ENCODE results near the gene CD300E. TPM values are rescaled to one million over a fixed set of nuclear protein-coding genes. Genes with fewer than 3 reads are reported as not detected.

Gene CD300E
- total and polyA plus RNA-seq, 2 donors (not counting 1 experiment from before 2014, with no cell fraction given) = not detected

GRCh38 chr17:74624131-74624530 is 593 bp upstream of the CD300E start:
- Histone ChIP-seq H3K9me3 (ENCODE audit: control insufficient read depth, insufficient read depth, low read depth, low read length) (no peaks in the 10 kb centered on the region), H3K9ac (ENCODE audit: insufficient read depth, low read length) (no peak overlapping the region), H3K36me3 (ENCODE audit: control insufficient read depth, insufficient read depth, low read length) (no peaks in the 10 kb centered on the region), H3K27ac (ENCODE audit: insufficient read depth, low read length) (no peak overlapping the region), H2AFZ (ENCODE audit: low read length) (no peak overlapping the region), H4K20me1 (ENCODE audit: control insufficient read depth, extremely low read depth, insufficient read depth, low read length) (no peaks in the 10 kb centered on the region), H3K79me2 (ENCODE audit: control insufficient read depth, insufficient read depth, low read length) (no peaks in the 10 kb centered on the region), H3K4me2 (ENCODE audit: extremely low read depth, insufficient read depth, low read length) (no peak overlapping the region), H3K4me3 (replicated peaks in 1 of 4; ENCODE audit: control extremely low read depth in 1 of 4, insufficient read depth in 1 of 4, low read depth in 3 of 4, low read length in 4 of 4) (no peak overlapping the region), H3K27me3 (ENCODE audit: control insufficient read depth, insufficient read depth, low read length) (no peaks in the 10 kb centered on the region), H3K4me1 (ENCODE audit: control insufficient read depth, extremely low read depth, insufficient read depth, low read length) (no peaks in the 10 kb centered on the region)
- TF ChIP-seq, protein P1, sequence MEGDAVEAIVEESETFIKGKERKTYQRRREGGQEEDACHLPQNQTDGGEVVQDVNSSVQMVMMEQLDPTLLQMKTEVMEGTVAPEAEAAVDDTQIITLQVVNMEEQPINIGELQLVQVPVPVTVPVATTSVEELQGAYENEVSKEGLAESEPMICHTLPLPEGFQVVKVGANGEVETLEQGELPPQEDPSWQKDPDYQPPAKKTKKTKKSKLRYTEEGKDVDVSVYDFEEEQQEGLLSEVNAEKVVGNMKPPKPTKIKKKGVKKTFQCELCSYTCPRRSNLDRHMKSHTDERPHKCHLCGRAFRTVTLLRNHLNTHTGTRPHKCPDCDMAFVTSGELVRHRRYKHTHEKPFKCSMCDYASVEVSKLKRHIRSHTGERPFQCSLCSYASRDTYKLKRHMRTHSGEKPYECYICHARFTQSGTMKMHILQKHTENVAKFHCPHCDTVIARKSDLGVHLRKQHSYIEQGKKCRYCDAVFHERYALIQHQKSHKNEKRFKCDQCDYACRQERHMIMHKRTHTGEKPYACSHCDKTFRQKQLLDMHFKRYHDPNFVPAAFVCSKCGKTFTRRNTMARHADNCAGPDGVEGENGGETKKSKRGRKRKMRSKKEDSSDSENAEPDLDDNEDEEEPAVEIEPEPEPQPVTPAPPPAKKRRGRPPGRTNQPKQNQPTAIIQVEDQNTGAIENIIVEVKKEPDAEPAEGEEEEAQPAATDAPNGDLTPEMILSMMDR (conservative IDR thresholded peaks at IDR 0.05 in 1 of 2, IDR thresholded peaks at IDR 0.05 in 1 of 2; ENCODE audit: low read depth in 1 of 2, low read length in 2 of 2) = no peak
- TF ChIP-seq EZH2 (IDR thresholded peaks at IDR 0.05; ENCODE audit: low read length, missing control alignments) = no peak
- DNase-seq (ENCODE audit: low read depth in 2 of 2) = no peak

- no peak for DNase-seq (ENCODE audit: low read depth in 2 of 2)
- TF ChIP-seq, protein P1 (conservative IDR thresholded peaks at IDR 0.05 in 1 of 2, IDR thresholded peaks at IDR 0.05 in 1 of 2; ENCODE audit: low read depth in 1 of 2, low read length in 2 of 2) = no peak
- TF ChIP-seq EZH2 (IDR thresholded peaks at IDR 0.05; ENCODE audit: low read length, missing control alignments) = no peak
- H3K9ac ChIP-seq (ENCODE audit: insufficient read depth, low read length) = no peak overlapping the region
- no peak overlapping the region for H2AFZ ChIP-seq (ENCODE audit: low read length)
- H3K27me3 ChIP-seq (ENCODE audit: control insufficient read depth, insufficient read depth, low read length) = no peaks in the 10 kb centered on the region
- no peak overlapping the region for H3K4me3 ChIP-seq (replicated peaks in 1 of 4; ENCODE audit: control extremely low read depth in 1 of 4, insufficient read depth in 1 of 4, low read depth in 3 of 4, low read length in 4 of 4)
- H4K20me1 ChIP-seq (ENCODE audit: control insufficient read depth, extremely low read depth, insufficient read depth, low read length) = no peaks in the 10 kb centered on the region
- H3K4me2 ChIP-seq (ENCODE audit: extremely low read depth, insufficient read depth, low read length) = no peak overlapping the region
- H3K27ac ChIP-seq (ENCODE audit: insufficient read depth, low read length) = no peak overlapping the region
- H3K36me3 ChIP-seq (ENCODE audit: control insufficient read depth, insufficient read depth, low read length) = no peaks in the 10 kb centered on the region
- no peaks in the 10 kb centered on the region for H3K79me2 ChIP-seq (ENCODE audit: control insufficient read depth, insufficient read depth, low read length)
- no peaks in the 10 kb centered on the region for H3K4me1 ChIP-seq (ENCODE audit: control insufficient read depth, extremely low read depth, insufficient read depth, low read length)
- H3K9me3 ChIP-seq (ENCODE audit: control insufficient read depth, insufficient read depth, low read depth, low read length) = no peaks in the 10 kb centered on the region
Observed at GRCh38 chr17:74619077-74619673, 4.4 kb downstream of the CD300E start.

- Histone ChIP-seq H3K4me3 (replicated peaks in 1 of 4; ENCODE audit: control extremely low read depth in 1 of 4, insufficient read depth in 1 of 4, low read depth in 3 of 4, low read length in 4 of 4) (no peak overlapping the region), H3K79me2 (ENCODE audit: control insufficient read depth, insufficient read depth, low read length) (no peaks in the 10 kb centered on the region), H3K9me3 (ENCODE audit: control insufficient read depth, insufficient read depth, low read depth, low read length) (no peaks in the 10 kb centered on the region), H3K27me3 (ENCODE audit: control insufficient read depth, insufficient read depth, low read length) (no peaks in the 10 kb centered on the region), H3K4me2 (ENCODE audit: extremely low read depth, insufficient read depth, low read length) (no peak overlapping the region), H3K27ac (ENCODE audit: insufficient read depth, low read length) (no peak overlapping the region), H3K4me1 (ENCODE audit: control insufficient read depth, extremely low read depth, insufficient read depth, low read length) (no peaks in the 10 kb centered on the region), H2AFZ (ENCODE audit: low read length) (no peak overlapping the region), H3K36me3 (ENCODE audit: control insufficient read depth, insufficient read depth, low read length) (no peaks in the 10 kb centered on the region), H3K9ac (ENCODE audit: insufficient read depth, low read length) (no peak overlapping the region), H4K20me1 (ENCODE audit: control insufficient read depth, extremely low read depth, insufficient read depth, low read length) (no peaks in the 10 kb centered on the region)
- TF ChIP-seq, protein P1 (conservative IDR thresholded peaks at IDR 0.05 in 1 of 2, IDR thresholded peaks at IDR 0.05 in 1 of 2; ENCODE audit: low read depth in 1 of 2, low read length in 2 of 2) = no peak
- no peak for TF ChIP-seq EZH2 (IDR thresholded peaks at IDR 0.05; ENCODE audit: low read length, missing control alignments)
- DNase-seq (ENCODE audit: low read depth in 2 of 2) = no peak
Observed at GRCh38 chr17:74618451-74618850, 5.1 kb downstream of the CD300E start.

All from fibroblast of lung (primary cell).